GM23248 (cell line): ENCODE data around the gene ZNF558. TPM values are rescaled to one million over a fixed set of nuclear protein-coding genes. Genes with fewer than 3 reads are reported as not detected.
"Not testable (repeated sequence)": the region's sequence is repeated elsewhere in the genome, so short reads cannot be mapped to it uniquely, and the experiment has no call there.

ENCODE experiments used
- DNase-seq: peaks from one replicate; pipeline ENCODE4 v3.0.0-alpha.2; 2015
- H2AFZ ChIP-seq: fragments of 200-600 bp; sonication (generic); 2 replicates; pipeline ENCODE4 v1.6.1; 2016; ENCODE audit warnings: antibody characterized with exemption
- H3F3A ChIP-seq: fragments of 200-600 bp; sonication (generic); 2 replicates; pipeline ENCODE4 v1.6.1; 2016; ENCODE audit warnings: mild to moderate bottlenecking, antibody characterized with exemption, mixed run types; ENCODE audit not compliant: insufficient read depth
- H3K27ac ChIP-seq: fragments of 200-600 bp; sonication (generic); 2 replicates; pipeline ENCODE4 v1.5.1; 2016; ENCODE audit warnings: mild to moderate bottlenecking
- H3K27me3 ChIP-seq: fragments of 200-600 bp; sonication (generic); replicated peaks from 2 replicates; pipeline ENCODE4 v1.6.1; 2016; ENCODE audit warnings: mild to moderate bottlenecking; ENCODE audit not compliant: insufficient read depth
- H3K36me3 ChIP-seq: fragments of 200-600 bp; sonication (generic); 2 replicates; pipeline ENCODE4 v1.6.1; 2016; ENCODE audit warnings: low read depth, mild to moderate bottlenecking
- H3K4me1 ChIP-seq: fragments of 200-600 bp; sonication (generic); 2 replicates; pipeline ENCODE4 v1.6.1; 2016; ENCODE audit warnings: mild to moderate bottlenecking; ENCODE audit not compliant: insufficient read depth
- H3K4me2 ChIP-seq: fragments of 200-600 bp; sonication (generic); one replicate; pipeline ENCODE4 v1.6.1; 2016; ENCODE audit warnings: mild to moderate bottlenecking; ENCODE audit not compliant: unreplicated experiment
- H3K4me3 ChIP-seq: fragments of 200-600 bp; sonication (generic); 2 replicates; pipeline ENCODE4 v1.5.1; 2016; ENCODE audit warnings: mild to moderate bottlenecking
- H3K79me2 ChIP-seq: fragments of 200-600 bp; sonication (generic); 2 replicates; pipeline ENCODE4 v1.6.1; 2016; ENCODE audit warnings: mild to moderate bottlenecking; ENCODE audit not compliant: insufficient read depth
- H3K9ac ChIP-seq: fragments of 200-600 bp; sonication (generic); 2 replicates; pipeline ENCODE4 v1.6.1; 2016; ENCODE audit warnings: mild to moderate bottlenecking
- H3K9me2 ChIP-seq: fragments of 200-600 bp; sonication (generic); 2 replicates; pipeline ENCODE4 v1.6.1; 2016; ENCODE audit warnings: mixed run types, mild to moderate bottlenecking, moderate library complexity; ENCODE audit not compliant: insufficient read depth
- H3K9me3 ChIP-seq: fragments of 200-600 bp; sonication (generic); one replicate; pipeline ENCODE4 v1.6.1; 2017; ENCODE audit warnings: low read depth
- H4K20me1 ChIP-seq: fragments of 200-600 bp; sonication (generic); 2 replicates; pipeline ENCODE4 v1.6.0; 2016; ENCODE audit not compliant: insufficient read depth
- EZH2 ChIP-seq: fragments of 200-600 bp; sonication (generic); IDR thresholded peaks from 2 replicates; pipeline ENCODE4 v1.6.1; 2018; ENCODE audit warnings: antibody characterized with exemption, mild to moderate bottlenecking; ENCODE audit not compliant: insufficient read depth, poor library complexity, severe bottlenecking
- EZH2phosphoT487 ChIP-seq: fragments of 200-600 bp; sonication (generic); IDR thresholded peaks from 2 replicates; pipeline ENCODE4 v1.6.1; 2018; ENCODE audit warnings: antibody characterized with exemption, moderate library complexity, mild to moderate bottlenecking, low read depth; ENCODE audit not compliant: insufficient read depth
- WGBS, 2 experiments: methylation state at CpG; one replicate each; pipeline ENCODE4 v1.1.6; 2015 to 2017; ENCODE audit warnings: low lambda C conversion rate in 2 of 2, low coverage in 1 of 2; ENCODE audit errors: missing lambda C conversion rate in 2 of 2; 5-methylcytosine and 5-hydroxymethylcytosine counted together
- in situ Hi-C: fragments of 300-500 bp; cut with MboI; formaldehyde crosslinking; loops from 2 replicates; pipeline ENCODE4 v1.15.0; 2020
- polyA plus RNA-seq: library from polyadenylated mRNA; unstranded; fragments of >200 nt; fragmentation: Nextera tagmentation; extraction: Ambion mirVana; gene quantifications from 2 replicates; pipeline ENCODE4 v1.2.1, GENCODE V29; 2016
- total RNA-seq: library from RNA; depleted of rRNA; stranded (reverse); fragments of >200 nt; shearing (Covaris generic); gene quantifications from 2 replicates; pipeline ENCODE4 v1.2.3, GENCODE V29; 2014

ZNF558 gene
- total and polyA plus RNA-seq, 2 experiments from 2014 or later, result 13.6 to 20.9 TPM

GRCh38 chr19:8814176-8814575 is 17.9 kb downstream of the ZNF558 start:
- H3K9me2 ChIP-seq, result no peaks in the 10 kb centered on the region
- H3K9ac ChIP-seq, result no peak overlapping the region
- DNase-seq, result no peak
- H3K4me1 ChIP-seq, result no peaks in the 10 kb centered on the region
- H3K36me3 ChIP-seq, result peaks cover 97% of the 10 kb centered on the region
- H3K27me3 ChIP-seq, result no peaks in the 10 kb centered on the region
- peaks cover 16% of the 10 kb centered on the region for H3F3A ChIP-seq
- H3K4me3 ChIP-seq, result no peak overlapping the region
- in situ Hi-C loops, result no loop called here
- 93 to 94% methylated on average over 3 of the region's 3 CpGs for WGBS, 2 experiments
- no peaks in the 10 kb centered on the region for H3K79me2 ChIP-seq
- no peaks in the 10 kb centered on the region for H4K20me1 ChIP-seq
- peaks cover 25% of the 10 kb centered on the region for H3K9me3 ChIP-seq
- no peak overlapping the region for H3K27ac ChIP-seq
- TF ChIP-seq EZH2, result no peak
- no peak for TF ChIP-seq EZH2phosphoT487
- H2AFZ ChIP-seq, result no peak overlapping the region
- H3K4me2 ChIP-seq, result no peak overlapping the region

DNA sequence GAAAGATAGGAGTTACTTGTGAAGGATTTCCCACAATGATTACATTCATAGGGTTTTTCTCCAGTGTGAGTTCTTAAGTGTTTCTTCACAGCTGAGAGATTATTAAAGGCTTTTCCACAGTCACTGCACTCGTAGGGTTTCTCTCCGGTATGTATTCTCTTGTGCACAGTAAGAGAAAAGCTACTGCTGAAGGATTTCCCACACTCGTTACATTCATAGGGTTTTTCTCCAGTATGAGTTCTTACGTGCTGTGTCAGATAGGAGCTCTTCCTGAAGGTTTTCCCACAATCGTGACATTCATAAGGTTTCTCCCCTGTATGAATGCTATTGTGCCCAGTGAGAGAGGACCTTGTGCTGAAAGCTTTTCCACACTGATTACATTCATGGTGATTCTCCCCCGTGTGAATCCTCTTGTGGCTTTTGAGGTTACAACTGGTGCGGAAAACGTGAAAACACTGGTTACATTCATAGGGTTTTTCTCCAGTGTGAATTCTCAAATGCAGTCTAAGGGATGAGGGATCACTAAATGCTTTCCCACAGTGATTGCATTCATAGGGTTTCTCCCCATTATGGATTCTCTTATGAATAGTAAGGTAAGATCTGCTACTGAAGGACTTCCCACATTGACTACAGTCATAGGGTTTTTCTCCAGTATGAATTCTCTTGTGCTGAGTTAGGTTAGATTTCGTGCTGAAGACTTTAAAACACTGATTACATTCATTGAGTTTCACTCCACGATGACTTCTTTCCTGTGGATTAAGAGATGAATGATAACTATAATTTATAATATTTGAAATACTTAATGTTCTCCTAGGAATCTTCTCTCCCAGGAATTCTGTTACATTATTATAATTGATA is 20.6 kb downstream of the ZNF558 start:
- WGBS, 2 experiments, result 92 to 93% methylated on average over 10 of the region's 10 CpGs
- in situ Hi-C loops, result no loop called here
- no peaks in the 10 kb centered on the region for H3K79me2 ChIP-seq
- no peaks in the 10 kb centered on the region for H3K9me2 ChIP-seq
- H3K4me1 ChIP-seq, result no peaks in the 10 kb centered on the region
- no peak overlapping the region for H3K9ac ChIP-seq
- peaks cover 97% of the 10 kb centered on the region for H3K36me3 ChIP-seq
- TF ChIP-seq EZH2phosphoT487, result no peak
- TF ChIP-seq EZH2, result no peak
- no peaks in the 10 kb centered on the region for H4K20me1 ChIP-seq
- H3K4me3 ChIP-seq, result no peak overlapping the region
- H2AFZ ChIP-seq, result no peak overlapping the region
- H3F3A ChIP-seq, result peaks cover 16% of the 10 kb centered on the region
- peaks cover 21% of the 10 kb centered on the region for H3K9me3 ChIP-seq
- no peaks in the 10 kb centered on the region for H3K27me3 ChIP-seq
- no peak overlapping the region for H3K4me2 ChIP-seq
- no peak overlapping the region for H3K27ac ChIP-seq
- DNase-seq, result peak; percentile 23

- no peak overlapping the region for H2AFZ ChIP-seq
- in situ Hi-C loops, result no loop called here
- TF ChIP-seq EZH2phosphoT487 (no peak), EZH2 (no peak)
- no peak overlapping the region for H3K27ac ChIP-seq
- H3K9me2 ChIP-seq, result no peaks in the 10 kb centered on the region
- peaks cover 11% of the 10 kb centered on the region for H3K9me3 ChIP-seq
- no peak overlapping the region for H3K9ac ChIP-seq
- no peak overlapping the region for H3K4me2 ChIP-seq
- H3K36me3 ChIP-seq, result peaks cover 63% of the 10 kb centered on the region
- H3K27me3 ChIP-seq, result no peaks in the 10 kb centered on the region
- H3K4me3 ChIP-seq, result no peak overlapping the region
- H3F3A ChIP-seq, result peaks cover 7% of the 10 kb centered on the region
- H3K4me1 ChIP-seq, result no peaks in the 10 kb centered on the region
- no peaks in the 10 kb centered on the region for H3K79me2 ChIP-seq
- DNase-seq, result no peak
- no peaks in the 10 kb centered on the region for H4K20me1 ChIP-seq
- WGBS, 2 experiments, result 96 to 100% methylated on average over 1 of the region's 1 CpG
Observed at GRCh38 chr19:8806661-8807060, 25.4 kb downstream of the ZNF558 start.

DNA sequence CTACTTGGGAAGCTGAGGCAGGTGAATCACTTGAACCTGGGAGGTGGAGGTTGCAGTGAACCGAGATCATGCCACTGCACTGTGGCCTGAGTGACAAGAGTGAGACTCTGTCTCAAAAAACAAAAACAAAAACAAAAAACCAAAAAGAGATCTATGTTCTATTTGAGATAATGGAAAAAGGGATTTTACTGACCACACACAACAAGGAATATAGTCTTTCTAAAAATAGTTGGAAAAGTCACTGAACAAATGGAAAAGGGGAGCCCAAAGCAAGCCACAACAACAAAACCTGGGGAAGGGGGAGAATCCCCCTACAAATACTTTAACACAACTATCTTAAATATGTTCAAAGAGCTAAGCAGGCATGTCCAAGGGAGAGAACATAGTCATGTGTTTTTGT is 37.3 kb downstream of the ZNF558 start:
- Histone ChIP-seq H3K9ac (no peak overlapping the region), H3K27ac (no peak overlapping the region), H3K4me3 (no peak overlapping the region), H3K79me2 (no peaks in the 10 kb centered on the region), H3K4me1 (no peaks in the 10 kb centered on the region), H3K9me3 (no peaks in the 10 kb centered on the region), H3K4me2 (no peak overlapping the region), H2AFZ (no peak overlapping the region), H3F3A (no peaks in the 10 kb centered on the region), H4K20me1 (no peaks in the 10 kb centered on the region), H3K9me2 (no peaks in the 10 kb centered on the region), H3K27me3 (no peaks in the 10 kb centered on the region), H3K36me3 (no peaks in the 10 kb centered on the region)
- TF ChIP-seq EZH2phosphoT487 (no peak), EZH2 (no peak)
- in situ Hi-C loops, result no loop called here
- DNase-seq, result no peak
- WGBS, 2 experiments, result 5 to 18% methylated on average over 1 of the region's 1 CpG

- DNase-seq, H3K9me3 ChIP-seq, H3K4me1 ChIP-seq, H3K27ac ChIP-seq, H3K27me3 ChIP-seq, H3K79me2 ChIP-seq, H3K9ac ChIP-seq, H3K36me3 ChIP-seq, H3K4me3 ChIP-seq, H3K9me2 ChIP-seq, H3F3A ChIP-seq, H3K4me2 ChIP-seq, in situ Hi-C loops, H2AFZ ChIP-seq, H4K20me1 ChIP-seq: not testable (repeated sequence)
- 48 to 75% methylated on average over 5 to 6 of the region's 12 CpGs for WGBS, 2 experiments
Observed at GRCh38 chr19:8773587-8773986, 58.5 kb downstream of the ZNF558 start.

DNA sequence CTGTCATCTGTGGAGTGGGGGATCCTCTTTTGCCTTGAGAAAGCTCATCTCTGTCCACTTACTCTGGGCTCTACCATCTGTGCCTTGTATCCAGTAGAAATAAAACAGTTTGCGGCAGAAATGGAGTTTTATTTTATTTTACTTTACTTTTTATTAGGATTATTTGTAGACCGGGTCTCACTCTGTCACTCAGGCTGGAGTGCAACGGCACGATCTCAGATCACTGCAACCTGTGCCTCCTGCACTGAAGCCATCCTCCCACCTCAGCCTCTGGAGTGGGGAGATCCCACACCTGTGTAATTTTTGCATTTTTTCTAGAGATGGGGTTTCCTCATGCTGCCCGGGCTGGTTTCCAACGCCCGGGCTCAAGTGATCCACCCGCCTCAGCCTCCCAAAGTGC is 62.8 kb downstream of the ZNF558 start:
- H3K27me3 ChIP-seq, H3F3A ChIP-seq, H3K9me3 ChIP-seq, H3K9me2 ChIP-seq, H3K79me2 ChIP-seq, H3K27ac ChIP-seq, H3K9ac ChIP-seq, H3K36me3 ChIP-seq, DNase-seq, H4K20me1 ChIP-seq, H2AFZ ChIP-seq, H3K4me1 ChIP-seq, in situ Hi-C loops, H3K4me3 ChIP-seq, H3K4me2 ChIP-seq: not testable (repeated sequence)
- WGBS, 2 experiments, result 47 to 75% methylated on average over 3 of the region's 8 CpGs

DNA sequence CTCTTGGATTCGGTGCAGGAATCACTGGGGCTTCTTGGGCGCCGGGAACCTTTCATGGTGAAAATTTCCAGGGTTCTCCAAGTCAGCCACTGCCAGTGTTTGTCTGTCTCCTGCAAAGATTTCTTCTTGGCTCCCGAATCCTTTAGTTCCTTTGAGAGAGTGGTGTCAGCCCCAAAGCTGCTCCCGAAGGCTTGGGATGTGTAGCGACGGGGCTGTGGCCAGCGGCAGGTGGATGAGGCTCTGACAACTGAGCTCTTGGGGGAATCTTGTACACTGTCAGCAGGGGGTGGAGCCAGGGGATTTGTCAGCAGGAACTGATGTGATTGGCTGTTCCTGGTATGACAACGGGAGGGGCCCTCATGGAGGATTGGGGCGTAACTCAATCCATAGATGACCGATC is 64.8 kb downstream of the ZNF558 start:
- H3K9ac ChIP-seq, H3K36me3 ChIP-seq, H3K27me3 ChIP-seq, H3K27ac ChIP-seq, H3K4me2 ChIP-seq, H3K79me2 ChIP-seq, H3K4me3 ChIP-seq, in situ Hi-C loops, H2AFZ ChIP-seq, DNase-seq, H3F3A ChIP-seq, H3K9me2 ChIP-seq, H3K4me1 ChIP-seq, H3K9me3 ChIP-seq, H4K20me1 ChIP-seq: not testable (repeated sequence)
- 44 to 50% methylated on average over 5 of the region's 11 CpGs for WGBS, 2 experiments
